PC-3 (cell line): ENCODE data around the gene TMEM184C. TPM values are rescaled to one million over a fixed set of nuclear protein-coding genes. Genes with fewer than 3 reads are reported as not detected.

Source experiments
- ATAC-seq: fragments of 200-7000 bp; cut with Tn5 transposase; 2 replicates; pipeline ENCODE4 v1.9.1; 2020; ENCODE audit warnings: mild to moderate bottlenecking, moderate library complexity
- BruUV-seq: library from RNA; stranded (reverse); fragments of 400-500 nt; replicated peaks from 2 replicates; lab custom pipeline; 2021; lab: Mats Ljungman, UMichigan
- CTCF ChIA-PET: fragments of 300-600 bp; sonication (Branson Sonifier 250); formaldehyde crosslinking; loops from one replicate; lab custom pipeline; 2022; ENCODE audit warnings: antibody characterized with exemption; lab: Charles Lee
- POLR2A ChIA-PET: fragments of 300-600 bp; sonication (Branson Sonifier 250); formaldehyde crosslinking; loops from one replicate; lab custom pipeline; 2022; ENCODE audit warnings: antibody characterized with exemption; ENCODE audit not compliant: unreplicated experiment; lab: Charles Lee
- DNase-seq: peaks from one replicate; pipeline ENCODE4 v3.0.0-alpha.2; 2015
- H2AFZ ChIP-seq: fragments of 300-600 bp; sonication (generic); 2 replicates; pipeline ENCODE4 v1.6.0; 2016; ENCODE audit warnings: antibody characterized with exemption, low read length
- H3F3A ChIP-seq: fragments of 300-600 bp; sonication (generic); one replicate; pipeline ENCODE4 v1.6.0; 2017; ENCODE audit warnings: antibody characterized with exemption, low read length, control low read depth, mild to moderate bottlenecking; ENCODE audit not compliant: unreplicated experiment
- H3K27ac ChIP-seq: fragments of 300-600 bp; sonication (generic); 2 replicates; pipeline ENCODE4 v1.5.1; 2016; ENCODE audit warnings: mild to moderate bottlenecking, low read length
- H3K27me3 ChIP-seq: fragments of 300-600 bp; sonication (generic); 2 replicates; pipeline ENCODE4 v1.6.1; 2016; ENCODE audit warnings: low read length, mixed read lengths
- H3K36me3 ChIP-seq: fragments of 300-600 bp; sonication (generic); 2 replicates; pipeline ENCODE4 v1.6.1; 2016; ENCODE audit warnings: low read depth, mixed run types, low read length, mixed read lengths
- H3K4me1 ChIP-seq: fragments of 300-600 bp; sonication (generic); 2 replicates; pipeline ENCODE4 v1.5.1; 2016; ENCODE audit warnings: low read length; ENCODE audit not compliant: insufficient read depth
- H3K4me2 ChIP-seq: fragments of 300-600 bp; sonication (generic); 2 replicates; pipeline ENCODE4 v1.6.0; 2016; ENCODE audit warnings: low read length
- H3K4me3 ChIP-seq: fragments of 300-600 bp; sonication (generic); 2 replicates; pipeline ENCODE4 v1.5.1; 2016; ENCODE audit warnings: mild to moderate bottlenecking, low read length, mixed read lengths
- H3K79me2 ChIP-seq: fragments of 300-600 bp; sonication (generic); 2 replicates; pipeline ENCODE4 v1.6.1; 2017; ENCODE audit warnings: low read length, mixed read lengths
- H3K9ac ChIP-seq: fragments of 300-600 bp; sonication (generic); 2 replicates; pipeline ENCODE4 v1.6.0; 2016; ENCODE audit warnings: mild to moderate bottlenecking, low read length
- H3K9me2 ChIP-seq: fragments of 300-600 bp; sonication (generic); replicated peaks from 2 replicates; pipeline ENCODE4 v1.6.1; 2016; ENCODE audit warnings: mixed run types, low read length, mixed read lengths
- H3K9me3 ChIP-seq: fragments of 300-600 bp; sonication (generic); 2 replicates; pipeline ENCODE4 v1.6.1; 2016; ENCODE audit warnings: low read length, mixed read lengths
- H4K20me1 ChIP-seq: fragments of 300-600 bp; sonication (generic); 2 replicates; pipeline ENCODE4 v1.6.1; 2016; ENCODE audit warnings: low read length, mixed read lengths
- EZH2 ChIP-seq: fragments of 300-600 bp; sonication (generic); IDR thresholded peaks from one replicate; pipeline ENCODE4 v1.6.1; 2017; ENCODE audit warnings: antibody characterized with exemption, mild to moderate bottlenecking, low read length; ENCODE audit not compliant: unreplicated experiment
- EZH2phosphoT487 ChIP-seq: fragments of 300-600 bp; sonication (generic); IDR thresholded peaks from 2 replicates; pipeline ENCODE4 v1.6.1; 2018; ENCODE audit warnings: mild to moderate bottlenecking, antibody characterized with exemption, low read length, borderline replicate concordance
- intact Hi-C: fragments of 100-400 bp; cut with micrococcal nuclease; formaldehyde crosslinking; loops from 2 replicates; pipeline ENCODE4 v1.9.0; 2023
- total RNA-seq: library from RNA; depleted of rRNA; stranded (reverse); fragments of >200 nt; gene quantifications from 2 replicates; pipeline ENCODE4 v1.2.3, GENCODE V29; 2014
- TF ChIP-seq, protein P1 (sequence below): fragments of 300-600 bp; sonication (generic); conservative IDR thresholded peaks from 2 replicates; pipeline ENCODE4 v1.5.1; 2017; ENCODE audit warnings: antibody characterized with exemption, low read depth, mild to moderate bottlenecking, low read length

The TMEM184C gene
- total RNA-seq, 1 experiment from 2014 or later = 17.5 TPM

DNA sequence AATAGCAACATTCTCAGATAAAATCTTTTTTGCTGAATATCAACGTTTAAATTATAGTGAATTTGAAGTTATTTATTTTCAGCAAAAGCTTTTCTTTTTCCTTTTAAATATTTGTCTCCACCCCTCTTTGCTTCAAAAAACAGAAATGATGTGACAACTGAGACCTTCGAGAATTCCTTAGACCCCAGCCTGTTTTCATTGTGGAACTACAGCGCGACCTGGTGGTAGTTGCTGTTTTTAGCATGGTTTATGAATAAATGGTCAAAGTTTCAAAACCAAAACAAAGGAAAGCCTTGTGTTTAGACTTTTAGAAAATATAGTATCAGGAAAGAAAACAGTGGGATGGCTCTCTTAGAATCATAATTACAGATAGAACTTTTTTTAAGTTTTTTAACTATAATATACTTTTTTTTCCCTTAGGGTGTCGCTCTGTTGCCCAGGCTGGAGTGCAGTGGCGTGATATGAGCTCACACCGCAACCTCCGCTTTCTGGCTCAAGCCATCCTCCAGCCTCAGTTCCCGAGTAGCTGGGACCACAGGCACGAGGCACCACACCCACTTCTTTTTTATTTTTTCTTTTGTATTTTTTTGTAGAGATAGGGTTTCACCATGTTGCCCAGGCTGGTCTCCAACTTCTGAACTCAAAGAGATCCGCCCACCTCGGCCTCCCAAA is 26.8 kb upstream of the TMEM184C start:
- TF ChIP-seq, protein P1, sequence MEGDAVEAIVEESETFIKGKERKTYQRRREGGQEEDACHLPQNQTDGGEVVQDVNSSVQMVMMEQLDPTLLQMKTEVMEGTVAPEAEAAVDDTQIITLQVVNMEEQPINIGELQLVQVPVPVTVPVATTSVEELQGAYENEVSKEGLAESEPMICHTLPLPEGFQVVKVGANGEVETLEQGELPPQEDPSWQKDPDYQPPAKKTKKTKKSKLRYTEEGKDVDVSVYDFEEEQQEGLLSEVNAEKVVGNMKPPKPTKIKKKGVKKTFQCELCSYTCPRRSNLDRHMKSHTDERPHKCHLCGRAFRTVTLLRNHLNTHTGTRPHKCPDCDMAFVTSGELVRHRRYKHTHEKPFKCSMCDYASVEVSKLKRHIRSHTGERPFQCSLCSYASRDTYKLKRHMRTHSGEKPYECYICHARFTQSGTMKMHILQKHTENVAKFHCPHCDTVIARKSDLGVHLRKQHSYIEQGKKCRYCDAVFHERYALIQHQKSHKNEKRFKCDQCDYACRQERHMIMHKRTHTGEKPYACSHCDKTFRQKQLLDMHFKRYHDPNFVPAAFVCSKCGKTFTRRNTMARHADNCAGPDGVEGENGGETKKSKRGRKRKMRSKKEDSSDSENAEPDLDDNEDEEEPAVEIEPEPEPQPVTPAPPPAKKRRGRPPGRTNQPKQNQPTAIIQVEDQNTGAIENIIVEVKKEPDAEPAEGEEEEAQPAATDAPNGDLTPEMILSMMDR = peak; percentile 74
- TF ChIP-seq EZH2phosphoT487 = no peak
- TF ChIP-seq EZH2 = no peak
- ChIA-PET POLR2A (no interaction called here), CTCF (interaction anchor here (1.1 kb wide), 1 partner anchor 277 kb away, joined by 4 read pairs; no protein-coding TSS in a partner anchor)
- H3K4me3 ChIP-seq = no peak overlapping the region
- no peaks in the 10 kb centered on the region for H3K9me2 ChIP-seq
- H3K9me3 ChIP-seq = no peaks in the 10 kb centered on the region
- ATAC-seq (peak; percentile 38), DNase-seq (peak; percentile 79)
- H3F3A ChIP-seq = no peaks in the 10 kb centered on the region
- intact Hi-C loops = loop anchor here (1.0 kb wide), 4 partner anchors 72 to 571 kb away; no protein-coding TSS in a partner anchor
- no peak overlapping the region for H3K9ac ChIP-seq
- H3K27ac ChIP-seq = no peak overlapping the region
- H4K20me1 ChIP-seq = no peaks in the 10 kb centered on the region
- no peaks in the 10 kb centered on the region for H3K27me3 ChIP-seq
- no TSS peak for BruUV-seq
- H3K36me3 ChIP-seq = no peaks in the 10 kb centered on the region
- no peak overlapping the region for H3K4me2 ChIP-seq
- no peaks in the 10 kb centered on the region for H3K79me2 ChIP-seq
- H3K4me1 ChIP-seq = 0 out of 2 replicates have a peak, but pooled peaks cover 7% of the 10 kb centered on the region
- no peak overlapping the region for H2AFZ ChIP-seq

DNA sequence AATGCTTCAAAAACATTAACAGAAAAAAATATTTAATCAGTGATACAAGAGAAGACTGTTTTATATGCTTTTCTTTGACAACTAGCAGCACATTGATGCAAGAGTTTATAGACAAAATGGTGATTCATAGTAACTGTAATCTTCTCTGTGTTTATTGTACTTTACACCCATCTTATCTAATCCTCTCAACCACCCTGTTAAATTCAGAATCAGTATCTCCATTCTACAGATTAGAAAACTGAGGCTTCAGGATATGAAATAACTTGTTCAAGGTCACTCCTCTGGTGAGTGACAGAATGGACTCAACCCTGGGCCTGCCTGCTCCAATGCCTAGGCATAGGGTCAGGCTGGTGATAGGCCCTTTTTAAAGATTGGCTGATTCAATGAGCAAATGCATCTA is 26.1 kb upstream of the TMEM184C start:
- no peak overlapping the region for H3K4me3 ChIP-seq
- ChIA-PET POLR2A (no interaction called here), CTCF (no interaction called here)
- H3K9me3 ChIP-seq = no peaks in the 10 kb centered on the region
- no peak for DNase-seq
- H3K4me1 ChIP-seq = 0 out of 2 replicates have a peak, but pooled peaks cover 7% of the 10 kb centered on the region
- no peaks in the 10 kb centered on the region for H3K9me2 ChIP-seq
- H3K9ac ChIP-seq = no peak overlapping the region
- ATAC-seq = peak; percentile 40
- no peak overlapping the region for H2AFZ ChIP-seq
- no peaks in the 10 kb centered on the region for H3K36me3 ChIP-seq
- no TSS peak for BruUV-seq
- H3F3A ChIP-seq = no peaks in the 10 kb centered on the region
- intact Hi-C loops = no loop called here
- H3K79me2 ChIP-seq = no peaks in the 10 kb centered on the region
- H3K4me2 ChIP-seq = no peak overlapping the region
- H3K27me3 ChIP-seq = no peaks in the 10 kb centered on the region
- no peak for TF ChIP-seq EZH2
- TF ChIP-seq, protein P1 = no peak
- TF ChIP-seq EZH2phosphoT487 = no peak
- H4K20me1 ChIP-seq = no peaks in the 10 kb centered on the region
- H3K27ac ChIP-seq = no peak overlapping the region

DNA sequence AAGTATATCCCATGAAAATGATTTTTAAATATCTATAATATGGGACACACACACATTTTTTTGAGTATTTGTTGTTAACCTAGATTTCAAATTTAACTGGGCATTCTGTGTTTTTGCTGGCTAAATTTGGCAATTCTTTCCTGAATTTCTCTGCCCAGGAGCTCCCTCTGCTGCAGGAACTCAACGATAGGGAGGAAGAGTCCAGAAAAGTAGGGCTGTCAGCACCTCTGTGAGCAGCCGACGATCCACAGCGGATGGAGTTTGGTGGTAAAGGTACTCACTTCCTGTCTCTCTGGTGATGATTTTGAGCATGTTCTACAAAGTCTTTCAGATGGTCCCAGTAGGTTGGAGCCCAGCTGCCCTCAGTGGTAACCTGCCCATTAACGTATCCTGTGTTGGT is 23.1 kb upstream of the TMEM184C start:
- no peaks in the 10 kb centered on the region for H3F3A ChIP-seq
- ATAC-seq = no peak
- CTCF ChIA-PET = interaction anchor here (0.6 kb wide), 3 partner anchors 342 to 524 kb away, joined by 3 to 4 read pairs (median 3); no protein-coding TSS in a partner anchor
- H3K4me1 ChIP-seq = peaks cover 22% of the 10 kb centered on the region
- H3K27ac ChIP-seq = no peak overlapping the region
- POLR2A ChIA-PET = no interaction called here
- no peak overlapping the region for H3K4me2 ChIP-seq
- no TSS peak for BruUV-seq
- no peak overlapping the region for H3K9ac ChIP-seq
- no peaks in the 10 kb centered on the region for H3K9me3 ChIP-seq
- H2AFZ ChIP-seq = no peak overlapping the region
- intact Hi-C loops = no loop called here
- H4K20me1 ChIP-seq = no peaks in the 10 kb centered on the region
- H3K9me2 ChIP-seq = no peaks in the 10 kb centered on the region
- H3K4me3 ChIP-seq = no peak overlapping the region
- DNase-seq = no peak
- no peaks in the 10 kb centered on the region for H3K27me3 ChIP-seq
- no peak for TF ChIP-seq EZH2
- TF ChIP-seq, protein P1 = peak; percentile 44; the same call in 1 of the 2 replicates
- no peaks in the 10 kb centered on the region for H3K79me2 ChIP-seq
- no peaks in the 10 kb centered on the region for H3K36me3 ChIP-seq
